Measurements from ENCODE around the gene ADAMTS15. TPM values are rescaled to one million over a fixed set of nuclear protein-coding genes. Genes with fewer than 3 reads are reported as not detected.

Gene ADAMTS15
- total RNA-seq, 2 experiments from 2014 or later: not detected

DNA sequence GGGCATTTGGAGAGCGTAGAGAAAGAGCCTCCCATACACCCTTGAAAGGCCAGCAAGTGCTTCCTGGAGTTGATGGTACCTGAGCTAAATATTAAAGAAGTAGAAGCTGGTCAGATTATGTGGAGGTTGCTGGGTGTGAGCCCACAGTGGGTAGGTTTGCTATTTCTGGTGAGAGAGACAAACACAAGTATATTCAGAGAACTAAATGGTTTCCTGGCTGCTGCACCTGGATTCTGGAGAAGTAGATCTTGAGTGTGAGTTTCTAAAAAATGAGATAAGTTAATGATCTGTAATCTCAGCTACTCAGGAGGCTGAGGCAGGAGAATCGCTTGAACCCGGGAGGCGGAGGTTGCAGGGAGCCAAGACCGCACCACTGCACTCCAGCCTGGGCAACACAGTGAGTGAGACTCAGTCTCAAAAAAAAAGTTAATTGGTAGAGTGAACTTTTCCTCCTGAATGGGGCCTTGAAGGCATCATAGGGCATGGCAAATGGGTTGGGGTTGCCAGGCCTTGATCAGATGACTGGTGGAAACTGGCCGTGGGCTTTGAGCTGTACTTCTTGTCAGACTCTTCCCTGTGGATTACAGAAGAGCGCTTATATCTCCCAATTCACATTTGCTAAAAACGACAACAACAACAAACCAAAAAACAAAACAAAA is 75.8 kb downstream of the ADAMTS15 start:
- no peaks in the 10 kb centered on the region for H3K36me3 Mint-ChIP-seq (ENCODE audit: low read depth)
- POLR2A ChIA-PET: no interaction called here
- H3K4me1 Mint-ChIP-seq (ENCODE audit: low read depth): no peaks in the 10 kb centered on the region
- H3K27ac Mint-ChIP-seq: no peak overlapping the region
- H3K27me3 Mint-ChIP-seq: no peaks in the 10 kb centered on the region
- H3K4me3 Mint-ChIP-seq: no peak overlapping the region
- ATAC-seq (no peak), DNase-seq (no peak)
- TF ChIP-seq, protein P1, sequence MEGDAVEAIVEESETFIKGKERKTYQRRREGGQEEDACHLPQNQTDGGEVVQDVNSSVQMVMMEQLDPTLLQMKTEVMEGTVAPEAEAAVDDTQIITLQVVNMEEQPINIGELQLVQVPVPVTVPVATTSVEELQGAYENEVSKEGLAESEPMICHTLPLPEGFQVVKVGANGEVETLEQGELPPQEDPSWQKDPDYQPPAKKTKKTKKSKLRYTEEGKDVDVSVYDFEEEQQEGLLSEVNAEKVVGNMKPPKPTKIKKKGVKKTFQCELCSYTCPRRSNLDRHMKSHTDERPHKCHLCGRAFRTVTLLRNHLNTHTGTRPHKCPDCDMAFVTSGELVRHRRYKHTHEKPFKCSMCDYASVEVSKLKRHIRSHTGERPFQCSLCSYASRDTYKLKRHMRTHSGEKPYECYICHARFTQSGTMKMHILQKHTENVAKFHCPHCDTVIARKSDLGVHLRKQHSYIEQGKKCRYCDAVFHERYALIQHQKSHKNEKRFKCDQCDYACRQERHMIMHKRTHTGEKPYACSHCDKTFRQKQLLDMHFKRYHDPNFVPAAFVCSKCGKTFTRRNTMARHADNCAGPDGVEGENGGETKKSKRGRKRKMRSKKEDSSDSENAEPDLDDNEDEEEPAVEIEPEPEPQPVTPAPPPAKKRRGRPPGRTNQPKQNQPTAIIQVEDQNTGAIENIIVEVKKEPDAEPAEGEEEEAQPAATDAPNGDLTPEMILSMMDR (IDR thresholded peaks at IDR 0.05): no peak
- CTCF ChIA-PET: interaction anchor here (0.8 kb wide), 1 partner anchor 11 kb away, joined by 3 read pairs; no protein-coding TSS in a partner anchor
- H3K9me3 Mint-ChIP-seq: no peaks in the 10 kb centered on the region
- intact Hi-C loops (cut with micrococcal nuclease): no loop called here

DNA sequence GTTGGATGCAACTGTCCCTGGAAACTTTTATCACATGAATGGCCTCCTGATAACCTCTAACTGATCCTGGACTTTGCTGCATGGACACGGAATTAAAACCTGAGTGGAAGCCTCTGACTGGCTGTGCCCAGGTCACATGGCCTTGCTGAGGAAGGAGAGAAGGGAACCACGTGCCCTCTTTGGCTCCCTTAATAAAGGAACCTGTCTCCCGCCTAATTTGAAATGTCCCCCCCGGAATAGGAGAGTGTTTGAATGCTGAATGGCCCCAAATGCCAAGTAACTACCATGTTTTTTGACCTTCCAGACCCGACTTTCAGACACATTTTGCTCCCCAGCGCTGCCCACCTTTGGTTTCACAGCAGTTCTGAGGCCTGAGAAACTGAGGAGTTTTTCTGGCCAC is 76.9 kb downstream of the ADAMTS15 start:
- POLR2A ChIA-PET: no interaction called here
- ATAC-seq (no peak), DNase-seq (no peak)
- CTCF ChIA-PET: interaction anchor here (0.8 kb wide), 1 partner anchor 10 kb away, joined by 3 read pairs; no protein-coding TSS in a partner anchor
- no peak overlapping the region for H3K4me3 Mint-ChIP-seq
- H3K27ac Mint-ChIP-seq: no peak overlapping the region
- H3K9me3 Mint-ChIP-seq: no peaks in the 10 kb centered on the region
- intact Hi-C loops (cut with micrococcal nuclease): no loop called here
- no peaks in the 10 kb centered on the region for H3K36me3 Mint-ChIP-seq (ENCODE audit: low read depth)
- TF ChIP-seq, protein P1 (IDR thresholded peaks at IDR 0.05): no peak
- no peaks in the 10 kb centered on the region for H3K4me1 Mint-ChIP-seq (ENCODE audit: low read depth)
- no peaks in the 10 kb centered on the region for H3K27me3 Mint-ChIP-seq

Other genes with a start within 250 kb of the ADAMTS15 start
- 10 to 100 TPM; 43.0 to 43.7 TPM for gene ZBTB44, start 133.7 kb upstream of the ADAMTS15 start, total RNA-seq
- not detected for gene ADAMTS8, start 20.0 kb upstream of the ADAMTS15 start, total RNA-seq